ENCODE data around the gene USP25.
A peak's percentile ranks its signal among the peaks of the same experiment; 100 is the strongest.

USP25 gene

DNA sequence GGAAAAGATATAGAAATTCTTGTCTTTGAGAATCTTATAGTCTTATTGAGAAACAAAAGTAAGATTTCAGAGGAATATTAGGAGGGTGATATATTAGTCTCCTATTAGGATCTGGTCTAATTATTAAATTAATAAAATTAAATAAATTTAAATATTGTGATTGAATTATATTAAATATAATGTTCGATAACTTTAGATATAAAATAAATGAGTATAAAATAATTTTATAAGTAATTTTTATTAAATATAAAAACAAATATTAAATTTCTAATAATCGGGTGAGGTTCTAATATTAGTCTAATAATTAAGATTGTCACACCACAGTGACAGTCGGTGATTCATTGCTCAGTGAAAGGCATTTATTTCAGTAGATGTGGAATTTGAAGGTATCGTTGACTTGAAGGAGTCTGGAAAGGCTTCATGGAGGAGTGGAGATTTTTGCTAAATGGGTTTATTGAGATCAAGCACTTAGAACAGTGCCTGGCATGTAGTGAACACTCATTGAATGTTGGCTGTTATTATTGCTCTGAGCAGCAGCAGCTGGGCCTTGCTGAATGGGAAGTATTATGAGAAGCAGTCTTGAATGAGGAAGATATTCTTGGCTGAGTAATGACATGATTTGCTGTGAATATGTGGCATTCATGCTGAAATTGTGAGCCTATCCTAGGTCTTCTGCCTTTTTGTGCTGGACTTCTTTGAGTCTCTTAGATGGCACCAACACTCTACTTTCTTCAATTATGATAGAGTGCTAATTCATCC is 74.6 kb downstream of the USP25 start:
- no peak overlapping the region for H3K4me3 ChIP-seq (ENCODE audit: low read length)
- DNase-seq (ENCODE audit: low read depth), result no peak

GRCh38 chr21:15809065-15809464 is 79.3 kb downstream of the USP25 start:
- no peak overlapping the region for H3K4me3 ChIP-seq (ENCODE audit: low read length)
- no peak for DNase-seq (ENCODE audit: low read depth)
- TF ChIP-seq, protein P1, sequence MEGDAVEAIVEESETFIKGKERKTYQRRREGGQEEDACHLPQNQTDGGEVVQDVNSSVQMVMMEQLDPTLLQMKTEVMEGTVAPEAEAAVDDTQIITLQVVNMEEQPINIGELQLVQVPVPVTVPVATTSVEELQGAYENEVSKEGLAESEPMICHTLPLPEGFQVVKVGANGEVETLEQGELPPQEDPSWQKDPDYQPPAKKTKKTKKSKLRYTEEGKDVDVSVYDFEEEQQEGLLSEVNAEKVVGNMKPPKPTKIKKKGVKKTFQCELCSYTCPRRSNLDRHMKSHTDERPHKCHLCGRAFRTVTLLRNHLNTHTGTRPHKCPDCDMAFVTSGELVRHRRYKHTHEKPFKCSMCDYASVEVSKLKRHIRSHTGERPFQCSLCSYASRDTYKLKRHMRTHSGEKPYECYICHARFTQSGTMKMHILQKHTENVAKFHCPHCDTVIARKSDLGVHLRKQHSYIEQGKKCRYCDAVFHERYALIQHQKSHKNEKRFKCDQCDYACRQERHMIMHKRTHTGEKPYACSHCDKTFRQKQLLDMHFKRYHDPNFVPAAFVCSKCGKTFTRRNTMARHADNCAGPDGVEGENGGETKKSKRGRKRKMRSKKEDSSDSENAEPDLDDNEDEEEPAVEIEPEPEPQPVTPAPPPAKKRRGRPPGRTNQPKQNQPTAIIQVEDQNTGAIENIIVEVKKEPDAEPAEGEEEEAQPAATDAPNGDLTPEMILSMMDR (conservative IDR thresholded peaks at IDR 0.05; ENCODE audit: low read length), result no peak

More for the DNA sequence above, 74.6 kb downstream of the USP25 start:
- TF ChIP-seq, protein P1 (conservative IDR thresholded peaks at IDR 0.05; ENCODE audit: low read length), result no peak

- TF ChIP-seq, protein P1 (conservative IDR thresholded peaks at IDR 0.05; ENCODE audit: low read length), result no peak
- DNase-seq (ENCODE audit: low read depth), result no peak
- no peak overlapping the region for H3K4me3 ChIP-seq (ENCODE audit: low read length)
Observed at GRCh38 chr21:15809818-15810217, 80.0 kb downstream of the USP25 start.

GRCh38 chr21:15815285-15815684 is 85.5 kb downstream of the USP25 start:
- no peak overlapping the region for H3K4me3 ChIP-seq (ENCODE audit: low read length)
- no peak for DNase-seq (ENCODE audit: low read depth)
- TF ChIP-seq, protein P1 (conservative IDR thresholded peaks at IDR 0.05; ENCODE audit: low read length), result no peak

- H3K4me3 ChIP-seq (ENCODE audit: low read length), result no peak overlapping the region
- TF ChIP-seq, protein P1 (conservative IDR thresholded peaks at IDR 0.05; ENCODE audit: low read length), result no peak
- DNase-seq (ENCODE audit: low read depth), result no peak
Observed at GRCh38 chr21:15820327-15820726, 90.5 kb downstream of the USP25 start.

GRCh38 chr21:15820852-15821379 is 91.1 kb downstream of the USP25 start:
- DNase-seq (ENCODE audit: low read depth), result peak; percentile 4
- H3K4me3 ChIP-seq (ENCODE audit: low read length), result no peak overlapping the region
- TF ChIP-seq, protein P1 (conservative IDR thresholded peaks at IDR 0.05; ENCODE audit: low read length), result no peak
